GM12892 (cell line): ENCODE results near the gene PDGFB.

Source experiments
- POLR2A ChIP-seq: IDR thresholded peaks from 2 replicates; pipeline ENCODE4 v1.6.1; 2011; ENCODE audit warnings: low read depth, low read length, control low read depth
- POLR2AphosphoS5 ChIP-seq: IDR thresholded peaks from 2 replicates; pipeline ENCODE4 v1.6.1; 2011; ENCODE audit warnings: low read depth, low read length, control low read depth

- TF ChIP-seq POLR2AphosphoS5 (no peak), POLR2A (no peak)
Measured at GRCh38 chr22:39265143-39265886, 20.5 kb upstream of the PDGFB start.
